Measurements from ENCODE around the gene KIFC3. TPM values are rescaled to one million over a fixed set of nuclear protein-coding genes. Genes with fewer than 3 reads are reported as not detected.
"Not testable (repeated sequence)": the region's sequence is repeated elsewhere in the genome, so short reads cannot be mapped to it uniquely, and the experiment has no call there.

KIFC3 gene
- total RNA-seq, 1 experiment from 2014 or later: 12.2 TPM

DNA sequence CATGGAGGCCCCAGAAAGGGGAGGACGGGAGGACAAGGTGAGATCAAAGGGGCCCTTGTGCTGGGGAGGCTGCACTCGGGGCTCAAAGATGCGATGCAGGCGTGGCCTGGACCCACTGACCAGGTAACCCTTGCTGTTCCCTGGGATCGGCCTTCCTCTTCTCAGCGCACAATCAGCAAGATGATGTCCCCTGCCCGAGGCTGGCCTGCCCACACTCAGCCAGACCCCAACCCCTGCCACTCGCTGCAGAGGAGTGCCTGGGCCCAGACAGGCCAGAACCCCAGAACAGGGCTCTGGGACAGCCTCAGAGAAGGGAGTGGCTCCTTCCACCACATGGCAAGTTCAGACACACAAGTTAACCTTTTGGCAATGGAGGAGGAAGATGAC lies 14.8 kb downstream of the KIFC3 start:
- DNase-seq (ENCODE audit: low spot score): no peak

GRCh38 chr16:57786632-57787518 lies 15.4 kb downstream of the KIFC3 start:
- DNase-seq (ENCODE audit: low spot score): no peak

DNA sequence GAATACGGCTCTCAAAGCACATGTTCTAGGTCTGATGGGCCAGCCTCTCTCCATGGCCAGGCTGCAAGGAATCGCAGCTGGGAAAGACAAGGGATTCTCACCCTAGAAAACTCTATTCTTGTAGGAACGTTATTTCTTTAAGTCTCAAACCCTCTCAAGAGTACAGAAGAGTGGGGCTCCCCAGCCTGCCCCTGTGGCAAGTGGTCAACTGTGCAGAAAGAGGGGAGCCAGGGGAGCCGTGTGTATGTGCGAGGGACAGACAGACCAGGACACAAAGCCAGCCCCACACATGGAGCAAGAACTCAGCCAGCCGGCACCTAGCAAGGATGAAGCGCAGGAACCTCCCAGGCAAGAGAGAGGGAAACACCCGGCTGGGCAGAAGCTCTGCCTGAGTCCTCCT lies 16.4 kb downstream of the KIFC3 start:
- no peak for DNase-seq (ENCODE audit: low spot score)

GRCh38 chr16:57785385-57785784 lies 16.9 kb downstream of the KIFC3 start:
- DNase-seq (ENCODE audit: low spot score): no peak

DNA sequence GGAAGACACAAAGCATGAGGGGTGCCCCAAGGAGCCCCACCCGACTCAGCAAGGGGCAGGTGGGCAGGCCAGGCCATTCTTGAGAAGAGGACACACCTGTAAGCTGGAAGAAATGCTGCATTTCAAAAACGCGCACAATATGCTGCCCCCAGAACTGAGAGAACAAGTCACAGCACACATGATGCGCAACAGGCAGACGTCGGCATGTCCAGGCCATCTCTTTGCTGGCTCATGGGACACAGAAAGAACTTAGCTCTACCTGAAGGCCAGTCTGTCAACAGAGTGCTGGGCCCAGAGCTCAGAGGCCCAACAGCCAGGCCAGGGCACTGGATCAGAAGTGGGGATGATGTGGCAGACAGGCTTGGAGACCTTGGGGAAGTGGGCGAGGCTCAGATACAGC lies 18.0 kb downstream of the KIFC3 start:
- DNase-seq (ENCODE audit: low spot score): no peak

DNA sequence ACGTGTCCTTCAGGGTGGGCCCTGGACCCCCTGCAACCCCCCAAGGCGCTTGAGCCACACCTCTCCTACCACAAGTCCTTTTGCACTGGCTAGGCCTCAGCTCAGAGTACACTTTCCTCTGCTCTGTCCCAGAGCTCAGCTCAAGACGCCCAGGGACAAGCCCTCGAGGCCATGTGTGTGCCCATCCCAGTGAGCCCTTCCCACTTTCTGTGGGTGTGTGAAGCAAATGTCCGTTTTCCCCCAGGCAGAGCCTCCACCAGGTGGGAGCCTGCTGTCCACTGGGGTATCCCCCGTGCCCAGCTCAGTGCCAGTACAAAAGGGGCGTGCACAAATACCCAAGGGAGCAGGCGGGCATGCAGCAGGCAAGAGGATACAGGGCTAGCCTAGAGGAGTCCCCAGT lies 18.4 kb downstream of the KIFC3 start:
- DNase-seq (ENCODE audit: low spot score): no peak

DNA sequence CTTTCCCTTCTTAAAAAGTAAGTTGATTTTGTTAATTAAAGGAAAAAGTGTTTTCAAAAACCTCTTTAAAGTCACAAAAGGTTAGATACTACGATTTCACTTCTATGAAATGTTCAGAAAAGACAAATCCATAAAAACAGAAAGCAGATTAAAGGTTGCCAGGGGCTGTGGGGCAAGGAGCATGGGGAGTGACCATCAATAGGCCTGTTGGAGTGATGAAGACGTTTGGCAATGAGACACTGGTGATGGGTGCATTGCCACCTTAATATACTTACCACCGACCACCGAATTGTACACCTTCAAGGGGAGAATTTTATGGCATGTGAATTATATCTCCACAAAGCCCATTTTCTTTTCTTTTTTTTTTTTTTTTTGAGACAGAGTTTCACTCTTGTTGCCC lies 19.2 kb downstream of the KIFC3 start:
- DNase-seq (ENCODE audit: low spot score): no peak

DNA sequence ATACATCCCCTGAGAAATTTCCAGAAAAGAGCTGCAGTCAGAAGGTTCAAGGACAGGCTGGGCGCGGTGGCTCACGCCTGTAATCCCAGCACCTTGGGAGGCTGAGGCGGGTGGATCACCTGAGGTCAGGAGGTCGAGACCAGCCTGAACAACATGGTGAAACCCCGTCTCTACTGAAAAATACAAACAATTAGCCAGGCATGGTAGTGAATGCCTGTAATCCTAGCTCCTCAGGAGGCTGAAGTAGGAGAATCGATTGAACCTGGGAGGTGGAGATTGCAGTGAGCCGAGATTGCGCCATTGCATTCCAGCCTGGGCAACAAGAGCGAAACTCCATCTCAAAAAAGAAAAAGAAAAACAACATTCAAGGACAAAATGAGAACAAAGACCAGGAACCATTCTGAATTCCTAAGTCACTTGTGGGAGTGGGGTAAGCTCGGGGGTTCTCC lies 19.7 kb downstream of the KIFC3 start:
- DNase-seq (ENCODE audit: low spot score): not testable (repeated sequence)

GRCh38 chr16:57781741-57782606 lies 20.3 kb downstream of the KIFC3 start:
- no peak for DNase-seq (ENCODE audit: low spot score)

- DNase-seq (ENCODE audit: low spot score): no peak
Observed at GRCh38 chr16:57781349-57781740, 20.9 kb downstream of the KIFC3 start.

GRCh38 chr16:57779836-57780235 lies 22.5 kb downstream of the KIFC3 start:
- DNase-seq (ENCODE audit: low spot score): not testable (repeated sequence)

GRCh38 chr16:57778658-57779057 lies 23.6 kb downstream of the KIFC3 start:
- DNase-seq (ENCODE audit: low spot score): no peak

DNA sequence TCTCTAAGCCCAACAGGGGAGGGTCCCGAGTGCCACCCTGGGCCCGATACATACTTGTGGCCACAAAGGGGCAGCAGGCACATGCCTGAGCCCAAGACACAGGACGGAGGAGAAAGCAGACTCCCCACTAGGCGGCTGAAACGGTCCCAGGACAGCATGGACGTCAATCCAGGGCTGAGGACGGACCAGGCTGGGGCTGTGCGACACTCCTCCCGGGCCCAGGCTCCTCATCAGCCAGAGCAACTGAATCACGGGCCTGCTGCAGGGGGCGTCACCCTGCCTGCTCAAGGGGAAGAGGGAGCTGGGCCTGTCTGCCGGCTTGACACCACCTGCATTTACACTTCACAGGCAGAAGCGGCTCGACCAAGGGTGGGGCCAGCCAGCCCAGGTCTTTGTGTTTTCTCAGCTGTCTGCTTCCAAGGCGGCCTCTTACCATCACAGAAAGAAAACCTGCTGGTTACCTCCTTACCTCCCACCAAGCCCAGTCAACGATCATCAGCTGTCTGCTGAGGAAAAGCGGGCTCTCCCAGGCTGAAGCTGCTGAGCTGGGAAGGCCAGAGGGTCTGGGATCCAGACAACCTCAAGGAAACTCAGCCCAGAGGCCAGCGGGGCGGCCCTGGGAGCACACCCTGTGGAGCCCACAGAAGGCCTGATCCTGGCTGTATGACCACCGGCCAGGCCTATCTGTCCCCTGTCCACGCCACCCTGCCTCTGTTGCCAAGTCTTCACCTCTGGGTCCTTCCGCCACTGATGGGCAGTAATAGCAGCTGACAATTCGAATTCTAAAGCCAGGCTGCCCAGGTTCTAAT lies 26.4 kb downstream of the KIFC3 start:
- no peak for DNase-seq (ENCODE audit: low spot score)

DNA sequence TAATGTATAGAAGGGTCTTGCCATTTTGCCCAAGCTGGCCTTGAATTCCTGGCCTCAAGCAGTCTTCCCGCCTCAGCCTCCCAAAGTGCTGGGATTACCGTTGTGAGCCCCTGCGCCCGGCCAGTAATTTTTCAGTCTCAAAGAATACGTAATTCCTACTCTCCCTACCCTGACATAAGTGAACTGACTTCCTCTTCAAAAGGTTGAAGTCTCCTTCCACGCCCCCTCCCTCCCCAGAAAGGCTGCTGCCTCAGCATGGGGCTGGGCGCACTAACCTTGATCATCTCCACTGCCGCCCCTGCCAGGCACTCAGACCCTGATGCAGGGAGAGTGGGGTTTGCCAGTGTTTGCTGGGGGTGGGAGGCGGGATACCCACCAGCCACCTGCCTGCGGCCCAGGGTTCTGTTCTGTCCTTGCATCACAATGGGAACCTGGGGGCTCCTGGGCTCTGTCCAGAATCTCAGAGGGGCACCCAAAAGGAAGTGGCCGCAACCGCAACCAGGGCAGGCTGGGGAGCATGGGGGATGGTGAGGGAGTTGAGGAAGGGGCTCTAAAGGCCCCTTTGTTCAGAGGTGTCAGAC lies 27.5 kb downstream of the KIFC3 start:
- no peak for DNase-seq (ENCODE audit: low spot score)

DNA sequence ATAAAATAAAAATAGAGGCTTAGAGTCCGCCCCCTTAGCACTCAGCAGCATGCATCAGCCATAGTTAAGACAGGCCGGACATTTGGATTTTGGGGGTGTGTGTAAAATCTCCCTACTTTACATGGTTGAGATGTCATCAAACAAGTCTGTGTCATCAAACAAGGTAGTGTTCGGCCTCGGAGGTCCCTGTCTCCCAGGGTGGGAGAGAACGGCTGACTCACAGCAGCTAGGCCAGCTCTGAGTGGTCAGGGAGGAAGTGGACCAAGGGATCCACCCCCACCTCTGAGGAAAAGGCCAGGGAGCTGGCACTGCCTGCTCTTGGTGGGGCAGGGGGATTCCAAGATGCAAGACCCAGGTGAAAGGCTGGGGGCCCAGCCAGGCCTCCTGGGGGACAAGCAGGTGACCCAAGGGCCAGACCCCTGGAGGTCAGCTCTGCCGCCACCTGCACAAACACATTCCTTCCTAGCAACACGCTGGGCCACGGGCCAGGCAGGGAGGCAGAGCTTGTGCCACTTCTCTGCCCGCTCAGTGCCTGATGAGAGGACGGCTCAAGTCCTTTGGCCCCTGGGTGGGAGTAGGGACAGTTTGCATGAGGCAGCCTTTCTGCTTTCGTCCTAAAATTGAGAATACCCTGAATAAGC lies 28.5 kb downstream of the KIFC3 start:
- no peak for DNase-seq (ENCODE audit: low spot score)

DNA sequence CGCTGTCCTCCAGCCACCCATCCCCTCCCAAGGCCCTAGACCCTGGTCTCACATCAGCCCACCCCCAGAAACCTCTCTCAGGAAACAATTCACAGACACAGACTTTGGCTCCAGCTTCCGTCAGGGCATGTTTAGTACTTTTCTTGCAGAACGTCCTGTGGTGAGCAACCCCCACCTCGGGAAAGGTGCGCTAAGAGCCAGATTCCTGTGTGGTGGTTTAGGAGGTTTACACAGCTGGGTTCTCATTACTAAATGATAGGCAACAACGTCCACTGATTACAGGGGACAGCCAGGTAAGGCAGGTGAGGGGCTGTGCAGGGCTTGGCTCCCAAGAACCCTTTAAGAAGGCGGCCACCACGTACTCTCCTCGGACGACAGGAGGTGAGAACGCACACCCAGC lies 29.3 kb downstream of the KIFC3 start:
- DNase-seq (ENCODE audit: low spot score): no peak

DNA sequence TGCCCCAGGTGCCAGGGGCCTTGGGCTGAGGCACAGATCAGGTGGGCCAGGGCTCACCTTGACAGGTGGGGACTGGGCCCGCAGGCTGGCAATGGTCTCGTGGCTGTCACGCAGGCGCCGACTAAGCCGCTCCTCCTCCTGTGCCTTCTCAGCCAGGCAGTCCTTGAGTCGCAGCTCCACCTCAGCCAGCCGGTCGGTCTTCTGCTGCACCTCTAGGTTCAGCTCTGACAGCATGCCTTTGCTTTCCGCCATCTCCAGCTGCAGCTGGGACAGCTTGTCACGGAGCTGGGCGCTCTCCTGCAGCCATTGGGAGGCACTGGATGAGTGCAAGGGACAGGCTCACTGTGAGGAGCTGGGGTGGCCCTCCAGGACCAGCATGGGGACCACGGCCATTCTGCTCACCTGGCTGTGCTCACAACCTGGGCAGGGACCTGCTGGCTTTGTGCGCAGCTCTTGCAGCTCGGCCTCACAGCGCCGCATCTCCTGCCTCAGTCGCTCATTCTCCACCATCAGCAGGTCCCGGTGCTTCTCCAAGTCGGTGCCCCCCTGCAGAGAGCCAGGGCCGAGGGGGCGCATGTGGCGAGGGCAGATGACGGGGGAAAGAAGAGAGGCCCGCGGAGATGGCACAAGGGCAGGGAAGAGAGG lies 31.0 kb downstream of the KIFC3 start:
- no peak for DNase-seq (ENCODE audit: low spot score)

DNA sequence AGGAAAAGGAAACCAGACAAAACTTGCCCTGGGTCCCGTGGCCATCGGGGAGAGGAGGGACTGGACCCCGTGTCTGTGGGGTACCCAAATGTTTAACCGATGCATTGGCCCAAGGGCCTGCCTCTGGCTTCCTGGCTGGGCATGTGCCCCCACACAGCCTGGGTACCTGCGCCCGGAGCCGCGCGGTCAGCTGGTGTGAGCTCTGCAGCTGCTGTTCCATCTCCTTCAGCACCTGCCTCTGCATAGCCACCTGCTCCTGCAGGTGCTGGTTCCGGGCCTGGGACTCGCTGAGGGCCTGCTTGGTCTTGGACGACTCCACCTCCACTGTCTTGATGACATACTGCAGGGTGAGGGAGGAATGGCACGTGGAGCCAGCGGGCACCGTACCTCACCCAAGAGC lies 31.9 kb downstream of the KIFC3 start:
- no peak for DNase-seq (ENCODE audit: low spot score)

GRCh38 chr16:57769541-57770145 lies 32.6 kb downstream of the KIFC3 start:
- DNase-seq (ENCODE audit: low spot score): no peak

DNA sequence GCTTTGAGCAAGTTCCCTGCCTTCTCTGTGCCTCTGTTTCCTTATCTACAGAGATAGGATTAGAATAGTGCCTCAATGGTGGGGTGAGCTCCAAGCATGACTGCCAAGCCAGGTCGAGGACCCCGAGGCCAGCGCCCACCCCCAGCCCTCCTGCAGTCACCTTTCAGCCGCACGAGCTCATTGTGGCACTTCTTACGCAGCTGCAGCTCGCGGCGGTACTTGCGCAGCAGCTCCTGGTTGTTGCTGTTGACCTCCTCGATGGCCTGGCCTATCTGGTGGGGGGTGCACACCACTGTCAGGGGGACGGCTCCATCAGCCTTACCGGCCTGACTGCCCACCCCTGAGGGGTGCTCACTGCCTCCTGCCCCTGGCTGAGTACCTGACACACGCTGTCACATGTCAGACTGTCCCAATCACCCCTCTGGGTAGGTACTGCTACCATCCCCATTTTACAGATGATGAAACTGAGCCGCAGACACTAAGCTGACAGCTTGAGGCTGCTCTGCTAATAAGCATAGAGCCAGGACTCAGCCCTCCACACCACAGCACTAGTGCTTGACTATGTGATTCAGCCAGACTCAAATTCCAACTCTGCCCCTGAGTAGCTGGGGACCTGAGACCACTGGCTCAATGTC lies 35.5 kb downstream of the KIFC3 start:
- no peak for DNase-seq (ENCODE audit: low spot score)

All from H4 (cell line).